Activated naive CD8-positive, alpha-beta T cell treated with anti-CD3 and anti-CD28 coated beads, Interleukin-2, amount 50 U/mL, for 24 hours (primary cell): ENCODE results near the gene EIF1AX.

Experiments used
- ATAC-seq: fragments of 150-1000 bp; cut with Tn5 transposase; one replicate; pipeline ENCODE4 v1.10.0; 2021
- DNase-seq: peaks from one replicate; pipeline ENCODE4 v3.0.0; 2021
- H3K27ac Mint-ChIP-seq: one replicate; pipeline ENCODE4 v1.8.0; 2021; ENCODE audit warnings: mild to moderate bottlenecking, mixed read lengths
- H3K27me3 Mint-ChIP-seq: one replicate; pipeline ENCODE4 v1.8.0; 2021; ENCODE audit warnings: mixed read lengths
- H3K36me3 Mint-ChIP-seq: one replicate; pipeline ENCODE4 v1.8.0; 2021; ENCODE audit warnings: low read depth, mixed read lengths
- H3K4me1 Mint-ChIP-seq: one replicate; pipeline ENCODE4 v1.8.0; 2021; ENCODE audit warnings: mixed read lengths
- H3K4me3 Mint-ChIP-seq: one replicate; pipeline ENCODE4 v1.8.0; 2021; ENCODE audit warnings: mild to moderate bottlenecking, moderate library complexity, mixed read lengths
- H3K9me3 Mint-ChIP-seq: one replicate; pipeline ENCODE4 v1.8.0; 2021; ENCODE audit warnings: mixed read lengths

EIF1AX gene

DNA sequence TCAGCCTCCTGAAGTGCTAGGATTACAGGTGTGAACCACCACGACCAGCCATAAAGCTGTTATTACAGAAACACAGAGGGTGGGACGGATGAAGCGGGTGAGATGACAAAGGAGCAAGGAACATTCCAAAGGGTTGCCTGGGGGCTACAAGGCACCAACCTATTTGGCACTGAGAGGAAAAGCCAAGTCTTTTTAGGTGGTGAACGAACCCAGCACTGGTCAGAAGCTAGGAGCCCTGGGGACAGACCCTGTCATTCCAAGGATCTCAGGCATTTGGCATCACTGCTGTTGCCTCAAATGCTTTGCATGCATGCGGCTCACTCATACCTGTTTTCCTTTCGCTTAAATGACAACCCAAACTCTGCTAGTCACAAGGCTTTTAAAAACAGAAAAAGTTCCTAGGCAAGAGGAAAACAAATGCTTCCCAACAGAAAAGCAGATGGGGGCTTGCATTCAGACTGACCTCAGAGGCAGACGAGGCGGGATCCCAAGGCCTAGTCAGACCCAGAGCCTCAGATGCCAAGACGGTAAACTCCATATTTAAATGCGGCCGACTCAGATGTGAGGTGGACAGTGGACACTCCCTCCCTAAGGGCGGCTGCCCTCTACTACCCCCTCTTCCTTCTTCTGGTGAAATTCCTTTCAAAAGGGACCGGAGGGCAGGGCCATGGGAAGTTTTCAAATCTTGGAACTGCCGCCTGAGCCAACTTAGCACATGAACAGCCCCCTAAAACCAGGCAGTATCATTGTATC lies 29.4 kb downstream of the EIF1AX start:
- H3K4me1 Mint-ChIP-seq, result peaks cover under 1% of the 10 kb centered on the region
- no peak overlapping the region for H3K4me3 Mint-ChIP-seq
- DNase-seq, result no peak
- H3K36me3 Mint-ChIP-seq, result no peaks in the 10 kb centered on the region
- H3K9me3 Mint-ChIP-seq, result no peaks in the 10 kb centered on the region
- peaks cover 5% of the 10 kb centered on the region for H3K27me3 Mint-ChIP-seq
- ATAC-seq, result no peak
- H3K27ac Mint-ChIP-seq, result no peak overlapping the region

DNA sequence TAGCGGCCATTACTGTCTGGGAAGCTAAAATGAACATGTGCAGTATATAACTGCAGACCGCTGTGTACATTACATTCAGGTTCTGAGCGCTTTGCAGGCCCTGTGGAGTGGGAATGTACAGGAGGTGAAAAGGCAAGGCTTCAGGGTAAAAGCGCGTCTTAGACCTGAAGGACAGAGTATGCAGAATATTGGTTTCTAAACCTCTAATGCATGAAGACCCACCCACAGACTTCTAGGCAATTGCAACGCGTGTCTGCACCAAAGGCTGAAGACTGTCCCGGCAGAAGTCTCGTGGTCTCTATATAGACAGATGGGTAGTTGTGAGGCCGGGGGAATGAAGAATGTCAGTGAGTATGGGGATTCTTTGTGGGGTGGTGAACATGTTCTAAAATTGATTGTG lies 30.4 kb downstream of the EIF1AX start:
- H3K27ac Mint-ChIP-seq, result no peak overlapping the region
- peaks cover 5% of the 10 kb centered on the region for H3K27me3 Mint-ChIP-seq
- H3K4me3 Mint-ChIP-seq, result no peak overlapping the region

DNA sequence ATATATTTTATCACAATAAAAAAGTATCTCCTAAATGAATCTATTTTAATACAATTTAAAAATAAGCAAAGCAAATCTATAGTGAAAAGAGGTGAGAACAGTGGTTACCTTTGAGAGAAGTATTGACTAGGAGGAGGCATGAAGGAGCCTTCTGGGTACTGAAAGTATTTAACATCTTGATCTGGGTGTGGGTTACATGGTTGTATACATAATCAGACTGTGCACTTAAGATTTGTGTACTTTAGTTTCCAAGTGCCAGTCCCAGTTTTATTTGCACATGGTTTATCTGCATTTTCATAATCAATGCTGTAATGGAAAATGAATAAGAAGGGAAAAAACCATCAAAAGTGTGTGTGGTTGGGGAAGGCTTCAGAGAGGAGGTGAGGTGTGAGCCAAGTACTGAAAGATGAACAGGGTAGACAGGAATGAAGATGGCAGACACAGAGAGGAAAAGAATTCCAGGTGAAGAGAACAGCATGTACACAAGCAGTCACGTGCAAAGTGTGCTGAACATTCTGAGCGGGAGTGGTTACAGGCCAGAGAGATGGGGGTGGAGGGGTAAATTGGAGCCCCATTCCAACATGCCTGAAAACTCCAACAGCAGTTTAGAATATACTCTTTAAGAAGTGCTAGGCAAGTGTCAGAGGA lies 39.6 kb downstream of the EIF1AX start:
- Mint-ChIP-seq H3K9me3 (no peaks in the 10 kb centered on the region), H3K27ac (no peak overlapping the region), H3K4me3 (no peak overlapping the region), H3K27me3 (no peaks in the 10 kb centered on the region), H3K36me3 (no peaks in the 10 kb centered on the region), H3K4me1 (peaks cover 10% of the 10 kb centered on the region)
- DNase-seq (no peak), ATAC-seq (peak; percentile 40)

More for the DNA sequence above, 30.4 kb downstream of the EIF1AX start:
- DNase-seq (no peak), ATAC-seq (no peak)
- no peaks in the 10 kb centered on the region for H3K36me3 Mint-ChIP-seq
- H3K9me3 Mint-ChIP-seq, result no peaks in the 10 kb centered on the region
- no peaks in the 10 kb centered on the region for H3K4me1 Mint-ChIP-seq

DNA sequence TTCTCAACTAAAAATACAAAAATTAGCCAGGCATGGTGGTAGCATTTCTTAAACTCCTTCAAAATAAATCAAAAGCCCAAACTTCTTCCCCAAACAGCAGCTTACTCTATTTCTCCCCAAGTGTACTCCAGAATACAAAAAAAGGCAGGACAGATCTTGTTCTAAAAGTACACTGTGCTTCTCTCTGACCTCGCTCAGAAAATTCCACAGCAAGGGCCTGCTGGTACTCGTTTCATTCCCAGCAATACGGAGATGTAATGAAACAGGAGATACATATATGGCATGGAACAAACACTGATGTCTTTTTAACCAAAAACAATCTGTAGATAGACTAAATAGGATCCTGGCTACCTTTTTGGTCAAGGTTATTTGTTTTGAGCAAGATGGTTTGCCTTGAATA lies 50.1 kb downstream of the EIF1AX start:
- Mint-ChIP-seq H3K4me1 (no peaks in the 10 kb centered on the region), H3K27ac (no peak overlapping the region), H3K36me3 (no peaks in the 10 kb centered on the region), H3K4me3 (no peak overlapping the region), H3K27me3 (no peaks in the 10 kb centered on the region), H3K9me3 (no peaks in the 10 kb centered on the region)
- no peak for ATAC-seq
- DNase-seq, result no peak

DNA sequence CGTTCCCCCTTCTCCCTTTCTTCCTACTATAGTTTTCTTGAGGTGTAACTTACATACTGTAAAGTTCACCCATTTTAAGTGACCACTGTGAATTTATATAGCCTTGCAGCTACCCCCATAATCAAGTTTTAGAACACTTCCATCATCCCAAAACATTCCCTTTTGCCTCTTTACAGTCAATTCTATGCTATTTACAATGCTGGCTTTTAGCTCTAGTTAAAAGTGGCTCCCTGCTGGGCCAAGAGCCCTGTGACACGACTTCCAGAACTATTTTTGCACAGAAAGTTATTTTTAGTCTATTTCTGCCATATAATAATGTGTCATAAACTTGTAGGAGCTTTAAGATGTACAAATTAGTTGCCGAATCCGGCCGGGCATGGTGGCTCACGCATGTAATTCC lies 51.8 kb downstream of the EIF1AX start:
- Mint-ChIP-seq H3K27me3 (no peaks in the 10 kb centered on the region), H3K4me1 (no peaks in the 10 kb centered on the region), H3K9me3 (no peaks in the 10 kb centered on the region), H3K36me3 (no peaks in the 10 kb centered on the region), H3K4me3 (no peak overlapping the region), H3K27ac (no peak overlapping the region)
- ATAC-seq (no peak), DNase-seq (no peak)

DNA sequence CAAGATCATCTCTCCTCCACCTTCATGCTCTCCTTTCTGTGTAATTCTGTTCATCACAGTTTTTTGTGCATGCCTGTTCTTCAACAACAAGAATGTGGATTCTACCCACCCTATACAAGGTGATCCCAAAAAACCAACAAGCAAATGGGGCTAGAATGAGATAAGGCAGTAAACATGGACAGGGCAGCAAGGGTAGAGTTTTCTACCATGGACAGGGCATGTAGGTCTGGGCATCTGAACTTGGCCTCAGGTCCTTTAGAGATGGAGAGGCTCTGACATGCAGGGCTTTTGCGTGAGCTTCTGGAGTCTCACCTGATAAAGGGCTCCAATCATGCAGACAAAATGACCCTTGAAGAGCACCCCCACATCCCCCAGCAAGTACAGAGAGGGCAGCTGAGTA lies 61.4 kb downstream of the EIF1AX start:
- Mint-ChIP-seq H3K27ac (no peak overlapping the region), H3K36me3 (no peaks in the 10 kb centered on the region), H3K9me3 (no peaks in the 10 kb centered on the region), H3K27me3 (no peaks in the 10 kb centered on the region), H3K4me1 (no peaks in the 10 kb centered on the region), H3K4me3 (no peak overlapping the region)
- DNase-seq (no peak), ATAC-seq (no peak)
